NCI-H345 treated with DMSO at 0.1 percent for 48 hours (cell line): Measurements from ENCODE around the gene TAF5L.
"Not testable (repeated sequence)": the region's sequence is repeated elsewhere in the genome, so short reads cannot be mapped to it uniquely, and the experiment has no call there.

Experiments used
- DNase-seq: peaks from one replicate; lab custom pipeline; 2025; ENCODE audit not compliant: unreplicated experiment; lab: John Stamatoyannopoulos, UW

TAF5L gene

DNA sequence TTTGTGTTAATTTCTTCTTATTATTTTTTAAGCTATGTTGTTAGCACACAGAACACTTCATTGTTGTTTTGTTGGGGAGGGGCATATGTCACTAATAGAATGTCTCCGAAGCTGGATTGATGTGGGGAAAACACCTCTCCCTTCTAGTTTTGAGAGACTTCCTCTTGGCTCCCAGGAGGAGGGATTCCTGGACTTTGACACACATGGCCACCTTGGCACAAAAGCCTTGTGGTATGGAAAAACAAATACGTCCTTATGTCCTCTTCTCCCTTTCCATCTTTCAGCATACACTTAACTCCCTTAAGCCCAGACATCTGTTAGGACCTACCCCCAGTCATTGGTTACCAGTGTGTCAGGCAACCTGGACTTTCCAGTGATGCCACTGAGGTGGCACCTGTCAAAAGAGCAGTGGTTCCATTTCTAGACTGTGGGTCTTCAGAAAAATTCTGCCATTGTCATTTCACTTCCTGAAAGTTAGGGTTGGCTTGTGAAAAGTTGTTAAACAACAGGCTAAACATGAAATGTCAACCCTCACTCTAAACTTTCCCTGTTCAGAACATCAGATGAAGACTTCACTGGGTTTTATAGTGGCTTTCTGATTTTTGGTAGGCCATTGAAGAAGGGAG is 54.9 kb downstream of the TAF5L start:
- no peak for DNase-seq

DNA sequence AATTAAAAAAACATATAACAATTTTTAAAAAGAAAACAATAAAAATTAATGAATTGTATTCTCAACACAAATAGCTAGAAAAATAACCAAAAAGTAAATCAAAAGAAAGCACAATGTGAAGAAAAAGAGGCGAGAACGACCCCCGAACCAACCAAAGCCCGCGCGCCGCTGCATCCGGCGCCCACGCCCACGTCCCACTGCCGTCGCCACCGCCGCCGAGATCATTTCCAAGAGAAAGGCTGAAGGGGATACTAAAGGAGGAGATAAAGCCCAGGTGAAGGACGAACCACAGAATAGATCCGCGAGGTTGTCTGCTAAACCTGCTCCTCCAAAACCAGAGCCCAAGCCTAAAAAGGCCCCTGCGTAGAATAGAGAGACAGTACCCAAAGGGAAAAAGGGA is 55.6 kb downstream of the TAF5L start:
- no peak for DNase-seq

DNA sequence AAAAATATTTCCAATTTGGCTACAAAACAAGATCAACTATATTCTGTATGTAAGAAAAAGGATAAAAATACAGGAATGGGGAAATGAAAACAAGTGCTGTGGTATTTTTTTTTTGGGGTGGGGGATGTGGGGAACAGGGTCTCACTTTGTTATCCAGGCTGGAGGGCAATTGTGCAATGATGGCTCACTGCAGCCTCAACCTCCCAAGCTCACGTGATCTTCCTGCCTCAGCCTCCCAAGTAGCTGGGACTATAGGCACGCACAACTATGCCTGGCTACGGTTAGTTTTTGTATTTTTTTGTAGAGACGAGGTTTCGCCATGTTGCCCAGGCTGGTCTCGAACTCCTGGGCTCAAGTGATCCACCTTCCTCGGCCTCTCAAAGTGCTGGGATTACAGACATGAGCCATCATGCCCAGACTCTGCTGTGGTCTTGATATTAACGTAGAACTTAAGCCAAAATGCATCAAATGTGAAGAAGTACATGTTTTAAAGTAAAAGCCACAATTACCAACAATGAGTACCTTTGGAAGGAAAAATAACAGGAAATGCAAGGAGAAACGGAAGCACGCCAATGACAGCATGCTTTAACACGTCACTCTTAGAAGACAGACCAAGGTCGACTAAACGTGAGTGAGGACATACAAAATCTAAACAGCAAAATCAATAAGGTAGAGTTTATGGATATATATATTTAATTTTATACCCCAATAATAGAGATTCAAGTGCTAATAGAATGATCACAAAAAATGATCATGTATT is 58.6 kb downstream of the TAF5L start:
- no peak for DNase-seq

DNA sequence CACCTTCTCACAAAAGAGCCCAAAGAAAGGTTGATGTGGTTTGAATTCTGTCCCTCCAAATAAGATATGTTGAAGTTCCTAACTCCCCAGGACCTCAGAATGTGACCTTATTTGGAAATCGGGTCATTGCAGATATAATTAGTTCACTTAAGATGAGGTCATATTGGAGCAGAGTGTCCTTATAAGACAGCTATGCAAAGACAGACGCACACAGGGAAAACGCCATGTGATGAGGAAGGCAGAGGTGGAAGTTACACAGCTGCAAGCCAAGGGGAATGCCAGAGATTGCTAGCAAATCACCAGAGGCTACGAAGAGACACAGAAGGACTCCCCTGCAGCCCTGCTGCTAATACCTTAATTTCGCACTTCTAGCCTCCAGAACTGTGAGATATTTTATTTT is 62.2 kb downstream of the TAF5L start:
- DNase-seq: no peak

DNA sequence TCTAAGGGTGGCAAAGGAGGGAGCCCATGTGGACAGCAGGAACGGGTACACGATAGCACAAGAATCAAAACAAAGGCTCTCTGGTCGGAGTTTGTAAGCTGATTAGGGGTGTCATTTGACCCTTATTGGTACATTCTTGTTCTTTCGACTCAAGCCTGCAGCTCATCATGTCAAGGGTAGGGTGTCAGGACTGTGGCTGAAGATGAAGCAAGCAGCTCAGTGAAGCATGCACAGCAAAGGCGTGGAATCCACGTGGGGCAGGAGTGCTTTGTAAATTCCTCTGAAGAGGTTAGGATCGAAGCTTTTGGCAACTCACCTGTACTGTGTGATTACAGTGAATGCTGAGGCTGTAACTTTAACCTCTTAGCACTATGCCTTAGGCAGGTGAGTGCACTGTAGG is 62.7 kb downstream of the TAF5L start:
- no peak for DNase-seq

DNA sequence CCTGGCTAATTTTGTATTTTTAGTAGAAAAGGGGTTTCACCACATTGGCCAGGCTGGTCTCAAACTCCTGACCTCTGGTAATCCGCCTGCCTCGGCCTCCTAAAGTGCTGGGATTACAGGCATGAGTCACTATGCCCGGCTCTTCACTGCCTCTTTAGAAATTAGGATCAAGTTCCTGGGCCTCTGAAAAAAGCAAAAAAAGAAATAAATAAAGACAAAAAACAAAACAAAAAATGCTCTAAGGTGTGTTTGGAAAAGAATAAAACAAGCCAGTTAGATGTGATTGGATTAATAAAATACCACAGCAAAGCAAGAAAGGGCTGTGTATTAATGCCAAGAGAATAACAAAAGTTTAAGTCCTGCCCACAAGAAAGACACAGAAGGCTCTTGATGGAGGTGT is 63.2 kb downstream of the TAF5L start:
- no peak for DNase-seq

DNA sequence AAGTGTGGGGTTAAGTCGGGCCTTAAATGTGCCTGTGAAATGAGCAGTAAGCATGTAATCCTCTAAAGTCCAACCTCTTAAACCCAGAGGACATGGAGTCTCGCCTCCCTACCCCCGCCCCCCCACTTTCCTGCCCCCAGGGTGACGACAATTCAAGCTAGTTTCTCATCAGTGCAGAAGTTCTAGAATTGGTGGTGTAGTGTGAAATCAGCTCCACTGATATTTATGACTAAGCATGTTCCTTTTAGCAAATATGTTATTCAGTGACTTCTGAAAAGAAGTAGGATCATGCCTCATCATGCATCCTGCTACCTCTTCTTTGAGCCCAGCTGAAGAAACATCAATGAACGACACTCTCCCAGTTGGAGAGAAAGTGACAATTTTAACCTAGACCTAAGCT is 64.8 kb downstream of the TAF5L start:
- DNase-seq: no peak

DNA sequence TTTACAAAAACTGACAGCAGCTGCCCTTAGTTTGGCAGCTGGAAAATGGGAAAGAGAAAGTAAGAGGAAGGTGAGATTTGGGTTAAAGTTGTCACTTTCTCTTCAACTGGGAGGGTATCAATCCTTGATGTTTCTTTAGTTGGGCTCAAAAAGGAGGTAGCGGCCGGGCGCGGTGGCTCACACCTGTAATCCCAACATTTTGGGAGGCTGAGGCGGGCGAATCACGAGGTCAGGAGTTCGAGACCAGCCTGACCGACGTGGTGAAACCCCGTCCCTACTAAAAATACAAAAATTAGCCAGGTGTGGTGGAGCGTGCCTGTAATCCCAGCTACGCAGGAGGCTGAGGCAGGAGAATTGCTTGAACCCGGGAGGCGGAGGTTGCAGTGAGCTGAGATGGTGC is 65.8 kb downstream of the TAF5L start:
- DNase-seq: not testable (repeated sequence)

DNA sequence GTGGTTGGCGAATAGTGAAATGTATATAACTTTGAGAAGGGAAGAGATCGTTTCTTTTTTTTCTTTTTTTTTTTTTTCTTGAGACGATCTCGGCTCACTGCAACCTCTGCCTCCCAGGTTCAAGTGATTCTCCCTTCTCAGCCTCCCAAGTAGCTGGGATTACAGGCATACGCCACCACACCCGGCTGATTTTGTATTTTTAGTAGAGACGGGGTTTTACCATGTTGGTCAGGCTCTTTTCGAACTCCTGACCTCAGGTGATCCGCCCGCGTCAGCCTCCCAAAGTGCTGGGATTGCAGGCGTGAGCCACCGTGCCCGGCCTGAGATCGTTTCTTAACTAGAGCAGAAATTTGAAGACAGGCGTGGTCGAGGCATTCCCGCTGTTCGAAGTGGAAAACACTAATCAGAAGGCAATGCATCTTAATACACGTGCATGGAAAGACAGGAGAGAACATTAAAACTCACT is 66.6 kb downstream of the TAF5L start:
- not testable (repeated sequence) for DNase-seq

DNA sequence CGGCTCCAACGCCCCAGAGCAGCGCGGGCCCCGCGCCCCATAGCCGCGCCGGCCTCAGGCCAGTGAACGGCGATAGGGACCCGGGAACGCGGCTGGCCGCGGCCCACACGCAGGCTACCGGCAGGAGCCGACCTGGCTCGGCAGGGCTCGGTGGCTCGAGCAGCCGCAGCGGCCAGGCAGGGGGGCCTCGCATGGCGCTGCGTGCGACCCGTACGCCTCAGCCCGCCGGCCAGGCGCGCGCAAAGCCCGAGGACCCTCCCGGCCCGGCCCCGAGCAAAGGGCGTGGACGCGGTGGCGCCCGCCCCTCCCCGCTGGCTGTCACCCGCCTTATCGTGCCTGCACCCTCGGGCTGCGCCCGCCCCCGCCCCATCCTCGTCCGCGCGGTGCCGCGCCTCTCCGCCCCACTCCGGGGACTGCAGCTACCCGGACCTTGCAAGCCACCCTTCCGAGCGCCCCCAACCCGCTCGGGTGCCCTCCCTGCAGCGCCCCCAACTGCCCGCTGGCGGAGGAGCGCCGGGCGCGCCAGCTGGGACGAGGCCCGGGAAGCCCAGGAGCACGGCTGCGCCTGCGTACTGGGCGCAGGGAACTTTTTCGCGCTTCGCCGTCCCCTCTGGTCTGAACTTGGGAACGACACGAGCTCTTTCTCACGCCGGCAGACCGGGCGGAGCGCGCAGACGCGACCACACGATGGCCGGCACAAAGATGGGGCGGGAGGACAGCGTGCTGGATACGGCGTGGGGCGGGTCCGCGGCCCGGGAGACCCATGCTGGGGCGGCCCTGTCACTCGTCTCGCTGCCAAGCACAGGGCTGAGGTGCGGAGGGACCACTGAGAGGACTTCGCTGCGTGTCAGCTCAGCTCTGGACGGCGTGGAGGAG is 67.2 kb downstream of the TAF5L start, which contains the start of gene ABCB10:
ABCB10 (minus strand) TSS at position 248 of the 876 bp plus-strand sequence; CDS start at position 193, 55 bp downstream.
- peak; percentile 94 for DNase-seq

DNA sequence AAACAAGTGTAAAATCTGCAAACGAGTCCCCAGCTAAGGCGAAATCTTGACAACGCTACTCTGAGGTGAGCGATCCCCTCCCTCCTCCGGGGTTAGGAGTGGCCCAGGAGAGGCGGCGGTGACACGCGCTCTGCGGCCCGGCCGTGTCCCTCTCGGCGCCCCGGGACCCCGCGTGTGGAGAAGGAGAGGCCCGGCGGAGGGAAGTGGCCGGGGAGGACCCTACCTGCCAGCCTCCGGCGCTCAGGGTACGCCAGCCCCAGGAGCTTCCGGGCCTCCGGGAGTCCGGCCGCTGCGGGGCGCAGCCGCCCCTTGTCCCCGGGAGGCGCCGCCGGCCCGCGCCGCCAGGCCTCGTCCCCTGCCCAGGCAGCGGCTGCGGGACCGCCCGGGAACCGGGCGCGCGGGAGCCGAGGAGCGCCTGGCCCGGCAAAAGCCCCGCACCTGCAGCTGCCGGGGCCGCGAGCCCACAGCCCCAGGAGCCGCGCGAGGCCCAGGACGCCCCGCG is 68.0 kb downstream of the TAF5L start:
- no peak for DNase-seq

DNA sequence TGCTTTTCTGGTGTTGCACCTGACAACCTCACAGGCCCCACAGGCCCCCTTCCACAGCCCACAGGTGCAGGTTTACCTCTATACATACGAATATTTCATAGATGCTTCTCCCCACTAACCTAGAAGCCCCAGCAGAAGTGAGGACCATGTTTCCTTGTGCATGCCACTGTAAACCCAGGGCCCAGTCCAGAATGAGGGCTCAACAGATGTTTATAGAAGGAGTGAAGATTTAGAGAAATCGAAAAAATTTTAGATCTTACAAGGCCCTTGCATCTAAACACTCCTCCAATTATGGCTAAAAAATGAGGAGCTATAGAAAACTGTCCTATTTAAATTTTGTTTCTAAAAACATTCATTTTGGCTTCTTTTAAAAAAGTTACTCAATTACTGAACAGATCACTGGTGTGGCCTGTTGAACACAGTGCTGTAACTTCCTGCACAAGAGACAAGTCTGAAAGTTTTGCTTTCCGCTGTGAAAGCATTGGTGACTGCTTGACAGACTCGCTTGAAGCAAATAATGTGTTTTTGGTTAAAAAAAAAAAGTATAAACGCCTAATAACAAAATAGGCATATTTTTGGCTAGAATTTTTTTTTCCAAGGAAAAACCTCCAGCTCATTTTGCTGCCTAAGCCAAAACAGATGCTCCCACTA is 68.6 kb downstream of the TAF5L start:
- no peak for DNase-seq

DNA sequence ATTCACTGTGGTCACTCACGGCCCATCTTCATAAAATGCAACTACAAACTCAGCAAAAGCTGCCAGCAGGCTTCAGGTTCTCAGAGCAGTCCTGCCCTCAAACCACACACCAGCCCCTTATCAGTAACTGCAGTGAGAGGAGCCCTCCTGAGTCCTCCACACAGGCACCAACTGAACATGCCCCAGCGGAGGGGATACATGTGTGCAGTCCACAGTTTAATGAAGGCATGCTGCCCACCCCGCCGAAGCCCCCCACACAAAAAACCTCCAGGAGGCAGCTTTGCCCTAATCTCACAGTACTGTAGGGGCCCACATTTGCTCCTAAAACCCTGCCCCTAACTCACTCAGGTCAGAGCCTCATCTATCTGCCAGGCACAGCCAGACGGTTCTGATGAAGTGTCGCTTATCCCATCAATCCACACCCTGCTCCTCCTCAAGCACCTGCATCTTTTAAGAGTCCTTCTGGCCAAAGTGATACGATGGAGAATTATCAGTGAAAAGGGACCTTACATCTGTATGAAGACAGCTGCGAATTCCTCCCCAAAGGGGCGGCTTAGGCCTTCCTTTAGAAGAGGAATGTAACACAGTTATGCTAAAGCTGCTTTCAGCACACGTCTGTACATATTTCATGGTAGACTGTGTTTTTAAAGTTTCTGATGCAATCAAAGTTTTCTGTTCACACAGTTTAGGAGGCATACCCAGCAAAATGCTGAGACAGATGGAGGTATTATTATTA is 70.9 kb downstream of the TAF5L start:
- DNase-seq: no peak

DNA sequence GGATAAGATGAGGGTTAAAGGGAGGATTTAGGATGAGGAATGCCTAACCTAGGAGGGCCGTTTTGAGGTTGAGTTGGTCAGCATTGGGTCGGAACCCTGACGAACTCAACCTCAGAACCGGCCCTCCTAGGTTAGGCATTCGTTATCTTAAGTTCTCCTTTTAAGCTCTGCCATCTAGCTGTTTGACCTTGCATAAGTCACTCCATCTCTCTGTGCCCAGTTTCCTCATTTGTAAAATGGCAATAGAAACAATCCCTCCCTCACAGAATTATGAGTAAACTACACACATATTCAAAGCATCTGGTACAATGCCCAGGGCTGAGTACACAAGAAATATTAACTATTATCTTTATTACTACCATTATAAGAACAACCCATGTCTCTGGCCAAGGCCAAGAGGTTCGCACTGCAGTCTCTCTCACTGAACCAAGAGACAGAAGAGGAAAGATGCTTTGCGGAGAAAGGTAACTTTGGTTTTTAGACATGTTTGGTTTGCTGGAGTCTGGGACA is 72.2 kb downstream of the TAF5L start:
- no peak for DNase-seq

DNA sequence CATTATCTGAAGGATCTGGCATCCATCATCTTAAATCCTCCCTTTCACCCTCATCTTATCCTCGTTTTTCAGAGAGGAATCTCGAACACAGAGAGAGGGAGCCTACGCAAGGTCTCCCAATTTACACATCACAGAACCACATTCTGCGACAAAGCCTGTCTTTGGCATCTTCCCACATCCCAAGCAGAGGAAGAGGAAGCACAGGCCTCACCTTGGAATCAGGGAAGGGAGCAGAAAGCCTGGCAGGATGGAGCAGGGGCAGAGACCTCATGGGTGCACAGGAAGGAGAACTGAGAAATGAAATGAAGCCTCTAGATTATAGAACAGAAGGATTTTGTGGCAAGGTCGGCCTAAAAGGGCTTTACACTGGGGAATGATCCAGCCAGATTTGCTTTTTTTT is 73.2 kb downstream of the TAF5L start:
- DNase-seq: no peak

DNA sequence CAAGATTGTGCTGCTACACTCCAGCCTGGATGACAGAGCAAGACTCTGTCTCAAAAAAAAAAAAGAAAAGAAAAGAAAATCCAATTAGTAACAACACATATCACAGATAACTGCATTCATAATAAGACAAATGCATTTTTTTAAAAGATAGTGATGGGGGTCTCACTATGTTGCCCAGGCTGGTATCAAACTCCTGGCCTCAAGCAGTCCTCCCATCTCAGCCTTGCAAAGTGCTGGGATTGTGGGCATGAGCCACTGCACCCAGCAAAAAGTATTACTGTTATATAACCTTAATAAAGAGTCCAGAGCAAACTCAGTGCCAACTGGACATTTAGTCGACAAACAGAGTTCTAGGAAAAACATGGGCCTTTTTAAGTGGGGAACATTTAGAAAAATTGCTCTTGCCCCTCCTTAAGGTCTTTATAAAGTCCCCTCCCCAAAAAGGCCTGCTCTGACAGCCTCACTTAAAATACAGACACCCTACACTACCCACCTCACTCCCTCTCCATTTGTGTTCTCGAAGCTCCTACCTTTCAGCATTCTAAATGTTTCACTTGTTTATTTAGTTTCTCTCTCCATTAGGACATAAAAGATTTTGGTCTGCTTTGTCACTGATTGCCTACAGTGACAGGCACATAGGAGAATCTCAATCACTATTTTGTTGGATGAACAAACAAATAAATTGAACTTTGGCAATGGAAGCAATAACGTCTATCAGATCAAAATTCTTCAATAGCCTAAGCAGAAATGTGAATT is 74.9 kb downstream of the TAF5L start:
- no peak for DNase-seq

DNA sequence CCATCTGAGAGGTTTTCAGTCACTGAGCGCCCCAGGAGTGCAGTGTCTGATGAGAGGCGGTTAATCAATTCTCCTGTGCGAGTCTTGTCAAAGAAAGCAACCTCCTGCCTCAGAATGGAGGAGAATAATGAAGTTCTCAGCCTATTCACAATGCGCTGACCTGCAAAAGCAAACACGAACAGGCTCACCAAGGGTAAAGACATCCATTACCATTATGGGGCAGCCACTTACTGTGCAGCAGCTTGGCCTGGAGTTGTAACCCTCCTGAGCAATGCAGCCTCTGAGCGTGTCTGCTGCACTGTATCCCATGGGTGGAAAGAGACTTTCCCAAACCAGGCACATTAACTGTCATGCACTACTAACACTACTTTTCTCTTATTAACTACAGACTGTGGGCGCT is 78.4 kb downstream of the TAF5L start:
- no peak for DNase-seq

DNA sequence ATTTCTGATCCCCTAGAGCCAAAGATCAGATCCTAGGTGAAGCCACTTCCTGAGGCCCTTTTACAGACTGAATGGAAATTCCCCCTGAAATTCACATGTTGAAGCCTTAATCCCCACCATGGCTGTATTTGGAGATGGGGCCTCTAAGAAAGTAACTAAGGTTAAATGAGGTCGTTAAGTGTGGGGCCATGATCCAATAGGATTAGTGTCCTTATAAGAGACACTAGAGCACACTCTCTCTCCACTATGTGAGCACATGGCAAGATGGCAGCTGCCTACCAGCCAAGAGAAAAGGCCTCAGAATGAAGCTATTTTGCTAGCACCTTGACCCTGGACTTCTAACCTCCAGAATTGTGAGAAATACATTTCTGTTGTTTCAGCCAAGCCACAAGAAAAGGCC is 81.3 kb downstream of the TAF5L start:
- no peak for DNase-seq
